GM13977 (cell line): ENCODE results near the gene MMAB.

Source experiments
- DNase-seq: peaks from one replicate; pipeline ENCODE4 v3.0.0; 2012; ENCODE audit warnings: low spot score
- CTCF ChIP-seq: IDR thresholded peaks from 2 replicates; pipeline ENCODE4 v1.5.1; 2012; ENCODE audit warnings: mild to moderate bottlenecking, control low read depth; ENCODE audit not compliant: insufficient read depth; ENCODE audit errors: extremely low read depth, missing control alignments
- in situ Hi-C: fragments of 300-500 bp; cut with MboI; formaldehyde crosslinking; loops from one replicate; pipeline ENCODE4 v1.12.0; 2022; ENCODE audit warnings: low sequenced_read_pairs, low pct_unique_long_range_greater_than_20kb, mixed read lengths, inconsistent platforms; ENCODE audit not compliant: unreplicated experiment

MMAB gene

GRCh38 chr12:109598428-109598854 is 25.1 kb upstream of the MMAB start:
- no peak for TF ChIP-seq CTCF
- DNase-seq: no peak
- in situ Hi-C loops: no loop called here

GRCh38 chr12:109597795-109598427 is 24.6 kb upstream of the MMAB start:
- in situ Hi-C loops: no loop called here
- DNase-seq: peak; percentile 86
- TF ChIP-seq CTCF: peak; percentile 90

GRCh38 chr12:109597414-109597794 is 24.1 kb upstream of the MMAB start:
- in situ Hi-C loops: no loop called here
- DNase-seq: no peak
- TF ChIP-seq CTCF: no peak

GRCh38 chr12:109596418-109597244 is 23.3 kb upstream of the MMAB start:
- TF ChIP-seq CTCF: no peak
- no peak for DNase-seq
- in situ Hi-C loops: no loop called here

- in situ Hi-C loops: no loop called here
- no peak for TF ChIP-seq CTCF
- DNase-seq: no peak
Measured at GRCh38 chr12:109595321-109595902, 22.1 kb upstream of the MMAB start.

- no peak for DNase-seq
- TF ChIP-seq CTCF: no peak
- in situ Hi-C loops: no loop called here
Measured at GRCh38 chr12:109594556-109595317, 21.4 kb upstream of the MMAB start.
